HepG2 (cell line): ENCODE data around the gene TOX4. TPM values are rescaled to one million over a fixed set of nuclear protein-coding genes. Genes with fewer than 3 reads are reported as not detected.
A peak's percentile ranks its signal among the peaks of the same experiment; 100 is the strongest.

Experiments
- HMG20B ChIP-seq: conservative IDR thresholded peaks from 2 replicates; pipeline ENCODE4 v1.6.1; 2016; ENCODE audit warnings: missing genetic modification reagents, missing compliant biosample characterization
- HOXA5 ChIP-seq: sonication (generic); formaldehyde crosslinking; IDR thresholded peaks from 2 replicates; pipeline ENCODE4 v1.4.0; 2020; ENCODE audit warnings: missing genetic modification reagents
- KAT7 ChIP-seq: IDR thresholded peaks from 2 replicates; pipeline ENCODE4 v1.6.1; 2018; ENCODE audit warnings: borderline replicate concordance, missing compliant biosample characterization
- MED13 ChIP-seq: sonication (generic); formaldehyde crosslinking; IDR thresholded peaks from 2 replicates; pipeline ENCODE4 v1.5.0; 2020; ENCODE audit warnings: missing genetic modification reagents
- MXD4 ChIP-seq: IDR thresholded peaks from 2 replicates; pipeline ENCODE4 v1.6.1; 2016; ENCODE audit warnings: mild to moderate bottlenecking, missing biosample characterization, missing genetic modification reagents
- MXI1 ChIP-seq: IDR thresholded peaks from 3 replicates; pipeline ENCODE4 v1.6.1; 2012; ENCODE audit warnings: low read depth, low read length, inconsistent platforms, borderline replicate concordance
- PITX1 ChIP-seq: sonication (generic); formaldehyde crosslinking; IDR thresholded peaks from 2 replicates; pipeline ENCODE4 v1.5.1; 2020; ENCODE audit warnings: mild to moderate bottlenecking, missing genetic modification reagents
- POLR2AphosphoS2 ChIP-seq: IDR thresholded peaks from 2 replicates; pipeline ENCODE4 v1.6.1; 2011; ENCODE audit warnings: low read depth, low read length, improper control_type of control experiment
- TEAD3 ChIP-seq: optimal IDR thresholded peaks from 2 replicates; pipeline ENCODE3; 2016; ENCODE audit warnings: borderline replicate concordance
- ZBTB38 ChIP-seq: sonication (generic); formaldehyde crosslinking; IDR thresholded peaks from 2 replicates; pipeline ENCODE4 v1.5.1; 2020; ENCODE audit warnings: mild to moderate bottlenecking, missing genetic modification reagents
- ZMYM2 ChIP-seq: sonication (generic); formaldehyde crosslinking; IDR thresholded peaks from 2 replicates; pipeline ENCODE4 v1.8.0; 2022; ENCODE audit warnings: mild to moderate bottlenecking, missing genetic modification reagents
- ZNF124 ChIP-seq: sonication (generic); formaldehyde crosslinking; IDR thresholded peaks from 2 replicates; pipeline ENCODE4 v1.4.0; 2020; ENCODE audit warnings: missing genetic modification reagents
- ZNF253 ChIP-seq: sonication (generic); formaldehyde crosslinking; IDR thresholded peaks from 2 replicates; pipeline ENCODE4 v1.8.0; 2022; ENCODE audit warnings: mild to moderate bottlenecking, missing genetic modification reagents, borderline replicate concordance
- ZNF331 ChIP-seq: sonication (generic); formaldehyde crosslinking; IDR thresholded peaks from 2 replicates; pipeline ENCODE4 v1.4.0; 2020; ENCODE audit warnings: missing genetic modification reagents
- ZNF343 ChIP-seq: sonication (generic); formaldehyde crosslinking; IDR thresholded peaks from 2 replicates; pipeline ENCODE4 v1.4.0; 2020; ENCODE audit warnings: mild to moderate bottlenecking, missing genetic modification reagents
- ZSCAN30 ChIP-seq: sonication (generic); formaldehyde crosslinking; IDR thresholded peaks from 2 replicates; pipeline ENCODE4 v1.5.0; 2020; ENCODE audit warnings: mild to moderate bottlenecking, missing genetic modification reagents
- polyA plus RNA-seq, 8 experiments: library from polyadenylated mRNA; depleted of rRNA in 3 of 8; stranded (reverse) in 7 of 8; unstranded in 1 of 8; fragments of >200 nt; fragmentation: Illumina TruSeq in 4 of 8; extraction: Trizol in 4 of 8; gene quantifications; 2 replicates each; pipeline versions ENCODE4 v1.2.1 to v1.2.3, GENCODE V29; 2011 to 2016; ENCODE audit warnings: low read depth in 4 of 8, missing spikeins in 1 of 8, mixed read lengths in 1 of 8; ENCODE audit not compliant: insufficient read depth in 1 of 8
- total RNA-seq, 5 experiments: library from RNA; depleted of rRNA; stranded (reverse); fragments of >200 nt; fragmentation: Illumina TruSeq; extraction: Trizol; gene quantifications; 2 replicates each; pipeline ENCODE4 v1.2.3, GENCODE V29; 2016; ENCODE audit warnings: low read depth in 1 of 5
- TF ChIP-seq, protein P1 (sequence below), 2 experiments: sonication (generic) in 1 of 2; formaldehyde crosslinking in 1 of 2; IDR thresholded peaks; 2 replicates each; pipeline versions ENCODE4 v1.6.1 to v1.9.0; 2014 to 2022; ENCODE audit warnings: antibody characterized with exemption in 1 of 2, borderline replicate concordance in 1 of 2, inconsistent platforms in 1 of 2, low read depth in 1 of 2, missing genetic modification reagents in 1 of 2
- TF ChIP-seq, protein P2 (sequence below): sonication (generic); formaldehyde crosslinking; IDR thresholded peaks from 2 replicates; pipeline ENCODE4 v1.5.0; 2020; ENCODE audit warnings: missing genetic modification reagents
- TF ChIP-seq, protein P3 (sequence below): sonication (generic); formaldehyde crosslinking; IDR thresholded peaks from 2 replicates; pipeline ENCODE4 v1.4.0; 2020; ENCODE audit warnings: mild to moderate bottlenecking, low read depth, missing genetic modification reagents
- TF ChIP-seq, protein P4 (sequence below): sonication (generic); formaldehyde crosslinking; IDR thresholded peaks from 2 replicates; pipeline ENCODE4 v1.4.0; 2020; ENCODE audit warnings: low read depth, mild to moderate bottlenecking, missing genetic modification reagents

The TOX4 gene
- total and polyA plus RNA-seq, 2 of the 13 experiments (the other 11 are each of a cell fraction or from before 2014, with no cell fraction given) = 71.8 to 163 TPM

DNA sequence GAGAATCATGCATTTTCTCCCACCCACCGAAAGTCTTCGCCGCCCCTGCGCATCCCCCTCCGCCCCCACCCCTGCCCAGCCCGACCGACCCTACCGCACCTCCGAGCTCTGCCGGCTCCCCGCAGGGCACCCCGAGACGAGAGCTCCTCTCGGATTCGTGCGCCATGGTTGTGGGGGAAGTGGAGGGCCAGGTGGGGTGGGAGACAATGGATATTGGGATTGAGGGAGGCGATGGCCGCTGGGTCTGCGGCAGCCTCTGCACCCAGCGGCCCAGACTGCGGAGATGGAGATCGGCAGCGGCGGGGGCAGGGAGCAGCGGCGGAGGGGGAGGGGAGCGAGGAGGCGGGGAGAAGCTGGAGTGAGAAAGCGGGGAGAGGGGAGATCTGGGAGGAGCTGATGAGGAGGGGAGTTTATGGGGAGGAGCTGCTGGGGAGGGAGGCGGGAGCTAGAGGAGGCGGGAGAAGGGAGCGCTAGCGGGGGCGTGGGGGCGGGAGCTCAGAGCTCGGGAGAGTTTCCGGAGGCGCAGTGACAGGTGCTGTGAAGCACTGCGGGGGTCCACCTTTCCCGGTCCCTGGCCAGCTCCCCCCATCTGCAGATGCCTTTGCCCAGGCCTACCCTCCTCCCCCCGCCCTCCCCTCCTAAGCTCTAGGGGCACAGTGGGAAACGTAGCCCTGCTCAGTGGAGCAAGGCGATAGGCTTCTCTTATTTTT, 49.1 kb downstream of the TOX4 start, which contains the start of gene SALL2 (continued):
- TF ChIP-seq, protein P1, sequence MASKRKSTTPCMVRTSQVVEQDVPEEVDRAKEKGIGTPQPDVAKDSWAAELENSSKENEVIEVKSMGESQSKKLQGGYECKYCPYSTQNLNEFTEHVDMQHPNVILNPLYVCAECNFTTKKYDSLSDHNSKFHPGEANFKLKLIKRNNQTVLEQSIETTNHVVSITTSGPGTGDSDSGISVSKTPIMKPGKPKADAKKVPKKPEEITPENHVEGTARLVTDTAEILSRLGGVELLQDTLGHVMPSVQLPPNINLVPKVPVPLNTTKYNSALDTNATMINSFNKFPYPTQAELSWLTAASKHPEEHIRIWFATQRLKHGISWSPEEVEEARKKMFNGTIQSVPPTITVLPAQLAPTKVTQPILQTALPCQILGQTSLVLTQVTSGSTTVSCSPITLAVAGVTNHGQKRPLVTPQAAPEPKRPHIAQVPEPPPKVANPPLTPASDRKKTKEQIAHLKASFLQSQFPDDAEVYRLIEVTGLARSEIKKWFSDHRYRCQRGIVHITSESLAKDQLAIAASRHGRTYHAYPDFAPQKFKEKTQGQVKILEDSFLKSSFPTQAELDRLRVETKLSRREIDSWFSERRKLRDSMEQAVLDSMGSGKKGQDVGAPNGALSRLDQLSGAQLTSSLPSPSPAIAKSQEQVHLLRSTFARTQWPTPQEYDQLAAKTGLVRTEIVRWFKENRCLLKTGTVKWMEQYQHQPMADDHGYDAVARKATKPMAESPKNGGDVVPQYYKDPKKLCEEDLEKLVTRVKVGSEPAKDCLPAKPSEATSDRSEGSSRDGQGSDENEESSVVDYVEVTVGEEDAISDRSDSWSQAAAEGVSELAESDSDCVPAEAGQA (IDR thresholded peaks at IDR 0.05; ENCODE audit: low read depth) = 0 out of 2 replicates have a peak, but pooled peaks have one; percentile 45
- TF ChIP-seq, protein P1 (CRISPR knock-in tag; IDR thresholded peaks at IDR 0.05; ENCODE audit: borderline replicate concordance) = no peak
- TF ChIP-seq ZNF343 (CRISPR knock-in tag) (no peak), HMG20B (CRISPR knock-in tag) (no peak), ZBTB38 (CRISPR knock-in tag) (0 out of 2 replicates have a peak, but pooled peaks have one; percentile 12), MED13 (CRISPR knock-in tag) (no peak), MXD4 (CRISPR knock-in tag) (no peak), ZNF124 (CRISPR knock-in tag) (peak; percentile 36; the same call in 1 of the 2 replicates), TEAD3 (CRISPR knock-in tag) (no peak), ZMYM2 (CRISPR knock-in tag) (no peak), MXI1 (peak; percentile 33; the same call in 1 of the 3 replicates), ZNF253 (CRISPR knock-in tag) (no peak), ZSCAN30 (CRISPR knock-in tag) (no peak), PITX1 (CRISPR knock-in tag) (no peak; the same call in 1 of the 2 replicates), KAT7 (CRISPR knock-in tag) (peak; percentile 74; the same call in 1 of the 2 replicates), ZNF331 (CRISPR knock-in tag) (peak; percentile 39; the same call in 1 of the 2 replicates), POLR2AphosphoS2 (no peak), HOXA5 (peak; percentile 40; the same call in 1 of the 2 replicates)
- TF ChIP-seq, protein P2, sequence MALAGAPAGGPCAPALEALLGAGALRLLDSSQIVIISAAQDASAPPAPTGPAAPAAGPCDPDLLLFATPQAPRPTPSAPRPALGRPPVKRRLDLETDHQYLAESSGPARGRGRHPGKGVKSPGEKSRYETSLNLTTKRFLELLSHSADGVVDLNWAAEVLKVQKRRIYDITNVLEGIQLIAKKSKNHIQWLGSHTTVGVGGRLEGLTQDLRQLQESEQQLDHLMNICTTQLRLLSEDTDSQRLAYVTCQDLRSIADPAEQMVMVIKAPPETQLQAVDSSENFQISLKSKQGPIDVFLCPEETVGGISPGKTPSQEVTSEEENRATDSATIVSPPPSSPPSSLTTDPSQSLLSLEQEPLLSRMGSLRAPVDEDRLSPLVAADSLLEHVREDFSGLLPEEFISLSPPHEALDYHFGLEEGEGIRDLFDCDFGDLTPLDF (CRISPR knock-in tag) = no peak
- TF ChIP-seq, protein P3, sequence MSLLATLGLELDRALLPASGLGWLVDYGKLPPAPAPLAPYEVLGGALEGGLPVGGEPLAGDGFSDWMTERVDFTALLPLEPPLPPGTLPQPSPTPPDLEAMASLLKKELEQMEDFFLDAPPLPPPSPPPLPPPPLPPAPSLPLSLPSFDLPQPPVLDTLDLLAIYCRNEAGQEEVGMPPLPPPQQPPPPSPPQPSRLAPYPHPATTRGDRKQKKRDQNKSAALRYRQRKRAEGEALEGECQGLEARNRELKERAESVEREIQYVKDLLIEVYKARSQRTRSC (CRISPR knock-in tag) = no peak
- TF ChIP-seq, protein P4, sequence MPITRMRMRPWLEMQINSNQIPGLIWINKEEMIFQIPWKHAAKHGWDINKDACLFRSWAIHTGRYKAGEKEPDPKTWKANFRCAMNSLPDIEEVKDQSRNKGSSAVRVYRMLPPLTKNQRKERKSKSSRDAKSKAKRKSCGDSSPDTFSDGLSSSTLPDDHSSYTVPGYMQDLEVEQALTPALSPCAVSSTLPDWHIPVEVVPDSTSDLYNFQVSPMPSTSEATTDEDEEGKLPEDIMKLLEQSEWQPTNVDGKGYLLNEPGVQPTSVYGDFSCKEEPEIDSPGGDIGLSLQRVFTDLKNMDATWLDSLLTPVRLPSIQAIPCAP (CRISPR knock-in tag) = no peak
